ENCODE results near the gene TAF11.

- TF ChIP-seq POLR2A (IDR thresholded peaks at IDR 0.05) (no peak), CTCF (IDR thresholded peaks at IDR 0.05) (no peak)
Measured at GRCh38 chr6:34926655-34927054, 38.8 kb upstream of the TAF11 start.
